Caco-2 (cell line): Measurements from ENCODE around the gene KIRREL3. TPM values are rescaled to one million over a fixed set of nuclear protein-coding genes. Genes with fewer than 3 reads are reported as not detected.

ENCODE experiments used
- BruUV-seq: library from RNA; stranded (reverse); fragments of 400-500 nt; replicated peaks from 2 replicates; lab custom pipeline; 2021; lab: Mats Ljungman, UMichigan
- CTCF ChIA-PET: fragments of 300-600 bp; sonication (Branson Sonifier 250); formaldehyde crosslinking; loops from one replicate; lab custom pipeline; 2022; ENCODE audit warnings: antibody characterized with exemption; lab: Charles Lee
- POLR2A ChIA-PET: fragments of 300-600 bp; sonication (Branson Sonifier 250); formaldehyde crosslinking; loops from one replicate; lab custom pipeline; 2022; ENCODE audit warnings: antibody characterized with exemption; lab: Charles Lee
- DNase-seq, 2 experiments: peaks; one replicate each; pipeline versions ENCODE4 v3.0.0 to v3.0.0-alpha.2; 2020 to 2022
- H3K27me3 ChIP-seq: replicated peaks from 2 replicates; pipeline ENCODE4 v1.6.0; 2011; ENCODE audit warnings: low read length; ENCODE audit not compliant: control insufficient read depth, insufficient read depth
- H3K36me3 ChIP-seq: 2 replicates; pipeline ENCODE4 v1.5.1; 2011; ENCODE audit warnings: low read length; ENCODE audit not compliant: control insufficient read depth, insufficient read depth
- H3K4me1 ChIP-seq: fragments of 250-450 bp; sonication (Bioruptor Pico); 2 replicates; pipeline ENCODE4 v1.5.1; 2020; ENCODE audit warnings: mild to moderate bottlenecking
- H3K4me3 ChIP-seq: 2 replicates; pipeline ENCODE4 v1.5.1; 2011; ENCODE audit warnings: low read depth, mild to moderate bottlenecking, control low read depth, low read length
- H3K9me3 ChIP-seq: fragments of 250-450 bp; sonication (Bioruptor Pico); 2 replicates; pipeline ENCODE4 v1.5.1; 2020; ENCODE audit warnings: mild to moderate bottlenecking, moderate library complexity
- H3K27ac Mint-ChIP-seq: one replicate; pipeline ENCODE4 v1.8.0; 2022; ENCODE audit warnings: mixed read lengths; ENCODE audit not compliant: unreplicated experiment
- H3K27me3 Mint-ChIP-seq: one replicate; pipeline ENCODE4 v1.8.0; 2022; ENCODE audit warnings: mixed read lengths; ENCODE audit not compliant: insufficient read depth, unreplicated experiment
- H3K36me3 Mint-ChIP-seq: one replicate; pipeline ENCODE4 v1.8.0; 2022; ENCODE audit warnings: mild to moderate bottlenecking, mixed read lengths; ENCODE audit not compliant: insufficient read depth, unreplicated experiment
- H3K4me1 Mint-ChIP-seq: one replicate; pipeline ENCODE4 v1.8.0; 2022; ENCODE audit warnings: low read depth, mixed read lengths; ENCODE audit not compliant: unreplicated experiment
- H3K4me3 Mint-ChIP-seq: one replicate; pipeline ENCODE4 v1.8.0; 2022; ENCODE audit warnings: mild to moderate bottlenecking, moderate library complexity, mixed read lengths; ENCODE audit not compliant: unreplicated experiment
- H3K9me3 Mint-ChIP-seq: one replicate; pipeline ENCODE4 v1.8.0; 2022; ENCODE audit warnings: mixed read lengths; ENCODE audit not compliant: unreplicated experiment
- CTCF ChIP-seq, 2 experiments: fragments of 200-600 bp in 1 of 2; IDR thresholded peaks; 1 replicate in 1 of 2; 2 replicates in 1 of 2; pipeline versions ENCODE4 v1.5.1 to v1.8.0; 2011 to 2022; ENCODE audit warnings: antibody characterized with exemption in 1 of 2, control low read depth in 1 of 2, inconsistent platforms in 1 of 2, low read depth in 1 of 2, low read length in 1 of 2, mild to moderate bottlenecking in 1 of 2, moderate library complexity in 1 of 2; ENCODE audit not compliant: insufficient read depth in 1 of 2, severe bottlenecking in 1 of 2, unreplicated experiment in 1 of 2
- intact Hi-C: fragments of 100-400 bp; cut with micrococcal nuclease; formaldehyde crosslinking; loops from one replicate; pipeline ENCODE4 v1.10.0; 2022; ENCODE audit not compliant: unreplicated experiment
- total RNA-seq: library from RNA; stranded (reverse); gene quantifications from 2 replicates; pipeline ENCODE4 v1.2.3, GENCODE V29; 2022

KIRREL3 gene
- total RNA-seq, 1 experiment from 2014 or later, result not detected

GRCh38 chr11:126834149-126834548 is 166.4 kb downstream of the KIRREL3 start:
- no peak overlapping the region for H3K4me3 ChIP-seq
- no peak overlapping the region for H3K4me3 Mint-ChIP-seq
- DNase-seq, result no peak
- H3K9me3 ChIP-seq, result no peaks in the 10 kb centered on the region
- H3K27me3 ChIP-seq, result no peaks in the 10 kb centered on the region
- no peaks in the 10 kb centered on the region for H3K4me1 ChIP-seq
- BruUV-seq, result no TSS peak
- intact Hi-C loops, result no loop called here
- CTCF ChIA-PET, result no interaction called here
- POLR2A ChIA-PET, result no interaction called here
- H3K27me3 Mint-ChIP-seq, result peaks cover 20% of the 10 kb centered on the region
- no peak overlapping the region for H3K27ac Mint-ChIP-seq
- TF ChIP-seq CTCF (IDR thresholded peaks at IDR 0.05; ENCODE audit: insufficient read depth in 1 of 2, low read depth in 1 of 2, low read length in 1 of 2, severe bottlenecking in 1 of 2, unreplicated experiment in 1 of 2), result no peak
- no peaks in the 10 kb centered on the region for H3K9me3 Mint-ChIP-seq
- no peaks in the 10 kb centered on the region for H3K36me3 Mint-ChIP-seq
- H3K36me3 ChIP-seq, result no peaks in the 10 kb centered on the region
- H3K4me1 Mint-ChIP-seq, result no peaks in the 10 kb centered on the region

GRCh38 chr11:126833065-126833464 is 167.5 kb downstream of the KIRREL3 start:
- TF ChIP-seq CTCF (IDR thresholded peaks at IDR 0.05; ENCODE audit: insufficient read depth in 1 of 2, low read depth in 1 of 2, low read length in 1 of 2, severe bottlenecking in 1 of 2, unreplicated experiment in 1 of 2), result no peak
- no peaks in the 10 kb centered on the region for H3K9me3 ChIP-seq
- peaks cover 1% of the 10 kb centered on the region; the same call in 1 of the 2 replicates for H3K27me3 ChIP-seq
- H3K27me3 Mint-ChIP-seq, result peaks cover 18% of the 10 kb centered on the region
- no peaks in the 10 kb centered on the region for H3K36me3 Mint-ChIP-seq
- ChIA-PET CTCF (no interaction called here), POLR2A (no interaction called here)
- no peak overlapping the region for H3K4me3 Mint-ChIP-seq
- no peak overlapping the region for H3K4me3 ChIP-seq
- no TSS peak for BruUV-seq
- no peaks in the 10 kb centered on the region for H3K4me1 Mint-ChIP-seq
- no peaks in the 10 kb centered on the region for H3K4me1 ChIP-seq
- no peak for DNase-seq
- H3K27ac Mint-ChIP-seq, result no peak overlapping the region
- no peaks in the 10 kb centered on the region for H3K36me3 ChIP-seq
- H3K9me3 Mint-ChIP-seq, result no peaks in the 10 kb centered on the region
- intact Hi-C loops, result no loop called here

GRCh38 chr11:126832387-126832786 is 168.2 kb downstream of the KIRREL3 start:
- Mint-ChIP-seq H3K9me3 (no peaks in the 10 kb centered on the region), H3K27me3 (peaks cover 15% of the 10 kb centered on the region), H3K4me1 (no peaks in the 10 kb centered on the region), H3K27ac (no peak overlapping the region), H3K4me3 (no peak overlapping the region), H3K36me3 (no peaks in the 10 kb centered on the region)
- Histone ChIP-seq H3K4me1 (no peaks in the 10 kb centered on the region), H3K4me3 (no peak overlapping the region), H3K36me3 (no peaks in the 10 kb centered on the region), H3K27me3 (peaks cover 1% of the 10 kb centered on the region; the same call in 1 of the 2 replicates), H3K9me3 (no peaks in the 10 kb centered on the region)
- no peak for TF ChIP-seq CTCF (IDR thresholded peaks at IDR 0.05; ENCODE audit: insufficient read depth in 1 of 2, low read depth in 1 of 2, low read length in 1 of 2, severe bottlenecking in 1 of 2, unreplicated experiment in 1 of 2)
- DNase-seq, result no peak
- no TSS peak for BruUV-seq
- POLR2A ChIA-PET, result no interaction called here
- CTCF ChIA-PET, result no interaction called here
- intact Hi-C loops, result no loop called here
